Fibroblast of lung (primary cell): ENCODE results near the gene NRTN. TPM values are rescaled to one million over a fixed set of nuclear protein-coding genes. Genes with fewer than 3 reads are reported as not detected.

Experiments
- DNase-seq, 2 donors: peaks; one replicate each; pipeline versions ENCODE4 v3.0.0 to v3.0.0-alpha.2; 2010; ENCODE audit warnings: low read depth in 2 of 2
- H2AFZ ChIP-seq: 2 replicates; pipeline ENCODE4 v1.5.1; 2012; ENCODE audit warnings: low read length, control low read depth, inconsistent platforms
- H3K27ac ChIP-seq: 2 replicates; pipeline ENCODE4 v1.5.1; 2011; ENCODE audit warnings: low read length, control low read depth; ENCODE audit not compliant: insufficient read depth
- H3K27me3 ChIP-seq: 2 replicates; pipeline ENCODE4 v1.5.1; 2011; ENCODE audit warnings: mild to moderate bottlenecking, low read length; ENCODE audit not compliant: control insufficient read depth, insufficient read depth
- H3K36me3 ChIP-seq: 2 replicates; pipeline ENCODE4 v1.5.1; 2011; ENCODE audit warnings: low read length; ENCODE audit not compliant: control insufficient read depth, insufficient read depth
- H3K4me1 ChIP-seq: 2 replicates; pipeline ENCODE4 v1.5.1; 2011; ENCODE audit warnings: low read length; ENCODE audit not compliant: control insufficient read depth, insufficient read depth; ENCODE audit errors: extremely low read depth
- H3K4me2 ChIP-seq: 2 replicates; pipeline ENCODE4 v1.5.1; 2011; ENCODE audit warnings: low read length, control low read depth; ENCODE audit not compliant: insufficient read depth; ENCODE audit errors: extremely low read depth
- H3K4me3 ChIP-seq, 4 experiments: fragments of 200-600 bp in 1 of 4; sonication (generic) in 1 of 4; replicated peaks in 1 of 4; 2 replicates each; pipeline ENCODE4 v1.5.1; 2011 to 2016; ENCODE audit warnings: low read length in 4 of 4, low read depth in 3 of 4, mild to moderate bottlenecking in 3 of 4, control low read depth in 2 of 4, inconsistent platforms in 1 of 4, mixed read lengths in 1 of 4; ENCODE audit not compliant: insufficient read depth in 1 of 4; ENCODE audit errors: control extremely low read depth in 1 of 4
- H3K79me2 ChIP-seq: 2 replicates; pipeline ENCODE4 v1.5.1; 2012; ENCODE audit warnings: mild to moderate bottlenecking, low read length, inconsistent platforms; ENCODE audit not compliant: control insufficient read depth, insufficient read depth
- H3K9ac ChIP-seq: 2 replicates; pipeline ENCODE4 v1.5.1; 2011; ENCODE audit warnings: mild to moderate bottlenecking, low read length, control low read depth; ENCODE audit not compliant: insufficient read depth
- H3K9me3 ChIP-seq: 2 replicates; pipeline ENCODE4 v1.5.1; 2012; ENCODE audit warnings: low read depth, low read length; ENCODE audit not compliant: control insufficient read depth, insufficient read depth
- H4K20me1 ChIP-seq: 2 replicates; pipeline ENCODE4 v1.5.1; 2011; ENCODE audit warnings: low read length; ENCODE audit not compliant: control insufficient read depth, insufficient read depth; ENCODE audit errors: extremely low read depth
- EZH2 ChIP-seq: IDR thresholded peaks from 2 replicates; pipeline ENCODE4 v1.5.1; 2012; ENCODE audit warnings: low read length, control low read depth, mild to moderate bottlenecking; ENCODE audit errors: missing control alignments
- polyA plus RNA-seq, 2 donors: library from polyadenylated mRNA; depleted of rRNA in 1 of 2; stranded (reverse) in 1 of 2; unstranded in 1 of 2; fragments of >200 nt; gene quantifications; 2 replicates each; pipeline ENCODE4 v1.2.1, GENCODE V29; 2011 to 2012; ENCODE audit warnings: missing spikeins in 1 of 2
- total RNA-seq: library from RNA; depleted of rRNA; stranded (reverse); fragments of >200 nt; gene quantifications from 2 replicates; pipeline ENCODE4 v1.2.1, GENCODE V29; 2014
- TF ChIP-seq, protein P1 (sequence below), 2 donors: IDR thresholded peaks in 1 of 2; conservative IDR thresholded peaks in 1 of 2; 1 replicate in 1 of 2; 2 replicates in 1 of 2; pipeline ENCODE4 v1.5.1; 2011 to 2012; ENCODE audit warnings: low read length in 2 of 2, control low read depth in 1 of 2, inconsistent platforms in 1 of 2, low read depth in 1 of 2, mild to moderate bottlenecking in 1 of 2

The NRTN gene
- total and polyA plus RNA-seq, 2 donors (not counting 1 experiment from before 2014, with no cell fraction given), result 0.11 to 0.50 TPM

DNA sequence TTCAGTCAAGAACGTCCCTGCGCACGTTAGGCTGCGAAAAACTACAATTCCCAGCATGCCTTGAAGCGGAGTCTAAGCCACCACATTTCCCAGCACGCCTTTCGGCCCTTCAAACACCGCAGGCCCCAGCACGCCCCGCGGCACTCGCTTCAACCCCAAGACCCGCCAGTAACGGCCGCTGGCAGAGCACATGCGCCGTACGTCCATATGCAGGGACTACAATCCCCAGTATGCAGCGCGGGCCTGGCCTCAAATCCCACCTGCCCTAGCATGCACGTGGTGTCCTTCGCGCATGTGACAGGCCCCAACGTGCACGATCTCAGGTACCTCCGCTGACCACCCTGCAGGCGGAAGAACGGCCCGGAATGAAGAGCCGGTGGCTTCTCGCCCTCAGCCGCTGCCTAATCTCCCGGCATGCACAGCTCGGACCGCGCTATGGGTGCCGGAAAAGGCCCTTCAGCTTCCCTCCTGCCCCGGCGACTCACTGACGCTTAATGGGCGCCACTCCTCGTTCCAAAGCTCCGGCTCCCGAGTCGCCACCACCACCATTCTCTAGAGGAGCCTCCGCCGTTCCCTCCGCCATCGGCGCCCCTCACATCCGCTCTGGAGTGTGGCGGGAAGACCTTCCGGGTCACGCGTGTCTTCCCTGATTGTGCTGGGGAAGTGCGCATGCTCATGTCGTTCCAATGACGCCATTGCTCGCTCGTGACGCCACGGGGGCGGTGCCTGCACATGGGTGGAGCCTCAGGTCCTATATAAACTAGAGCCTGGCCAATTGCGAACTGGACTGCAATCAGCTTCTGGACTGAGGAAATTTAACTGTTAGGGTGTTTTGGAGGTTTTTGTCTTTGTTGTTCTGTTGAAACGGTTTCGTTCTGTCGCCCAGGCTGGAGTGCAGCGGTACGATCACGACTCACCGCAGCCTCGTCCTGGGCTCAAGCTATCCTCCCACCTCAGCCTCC, 14.0 kb upstream of the NRTN start, which contains the start of gene DUS3L:
Gene DUS3L (minus strand): TSS at position 605 of the 962 bp plus-strand sequence. CDS start 22 bp downstream, at position 583.
- DNase-seq, result peak; percentile 98 to 99
- Histone ChIP-seq H3K79me2 (peaks cover 6% of the 10 kb centered on the region), H4K20me1 (no peaks in the 10 kb centered on the region), H3K9me3 (no peaks in the 10 kb centered on the region), H3K4me2 (peak within 1 kb of the TSS; percentile 98), H3K9ac (peak within 1 kb of the TSS; percentile 91), H3K4me1 (peaks cover 4% of the 10 kb centered on the region), H3K36me3 (peaks cover 31% of the 10 kb centered on the region), H3K27me3 (no peaks in the 10 kb centered on the region), H3K4me3 (peak within 1 kb of the TSS; percentile 68 to 86 (median 72)), H3K27ac (peak within 1 kb of the TSS; percentile 97), H2AFZ (peak within 1 kb of the TSS; percentile 76)
- TF ChIP-seq EZH2, result no peak
- TF ChIP-seq, protein P1, sequence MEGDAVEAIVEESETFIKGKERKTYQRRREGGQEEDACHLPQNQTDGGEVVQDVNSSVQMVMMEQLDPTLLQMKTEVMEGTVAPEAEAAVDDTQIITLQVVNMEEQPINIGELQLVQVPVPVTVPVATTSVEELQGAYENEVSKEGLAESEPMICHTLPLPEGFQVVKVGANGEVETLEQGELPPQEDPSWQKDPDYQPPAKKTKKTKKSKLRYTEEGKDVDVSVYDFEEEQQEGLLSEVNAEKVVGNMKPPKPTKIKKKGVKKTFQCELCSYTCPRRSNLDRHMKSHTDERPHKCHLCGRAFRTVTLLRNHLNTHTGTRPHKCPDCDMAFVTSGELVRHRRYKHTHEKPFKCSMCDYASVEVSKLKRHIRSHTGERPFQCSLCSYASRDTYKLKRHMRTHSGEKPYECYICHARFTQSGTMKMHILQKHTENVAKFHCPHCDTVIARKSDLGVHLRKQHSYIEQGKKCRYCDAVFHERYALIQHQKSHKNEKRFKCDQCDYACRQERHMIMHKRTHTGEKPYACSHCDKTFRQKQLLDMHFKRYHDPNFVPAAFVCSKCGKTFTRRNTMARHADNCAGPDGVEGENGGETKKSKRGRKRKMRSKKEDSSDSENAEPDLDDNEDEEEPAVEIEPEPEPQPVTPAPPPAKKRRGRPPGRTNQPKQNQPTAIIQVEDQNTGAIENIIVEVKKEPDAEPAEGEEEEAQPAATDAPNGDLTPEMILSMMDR (conservative IDR thresholded peaks at IDR 0.05 in 1 of 2, IDR thresholded peaks at IDR 0.05 in 1 of 2; ENCODE audit: low read depth in 1 of 2, low read length in 2 of 2), result no peak

DNA sequence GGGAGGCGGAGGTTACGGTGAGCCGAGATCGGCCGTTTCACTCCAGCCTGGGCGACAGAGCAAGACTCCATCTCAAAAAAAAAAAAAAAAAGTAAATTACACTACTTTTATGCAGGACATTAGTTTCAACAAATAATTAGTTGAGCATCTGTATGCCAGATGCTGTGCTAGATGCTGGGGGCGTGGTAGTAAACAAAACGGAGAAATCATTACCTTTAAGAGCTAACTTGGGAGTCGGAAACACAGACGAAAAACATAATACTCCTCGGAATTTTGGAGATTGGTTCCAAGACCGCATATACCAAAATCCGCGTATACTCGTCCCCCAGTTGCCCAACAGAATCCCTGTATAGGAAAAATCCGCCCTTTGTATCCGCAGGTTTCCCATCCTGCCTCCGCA, 12.6 kb upstream of the NRTN start:
- TF ChIP-seq, protein P1 (conservative IDR thresholded peaks at IDR 0.05 in 1 of 2, IDR thresholded peaks at IDR 0.05 in 1 of 2; ENCODE audit: low read depth in 1 of 2, low read length in 2 of 2), result no peak
- TF ChIP-seq EZH2, result no peak
- no peak for DNase-seq

DNA sequence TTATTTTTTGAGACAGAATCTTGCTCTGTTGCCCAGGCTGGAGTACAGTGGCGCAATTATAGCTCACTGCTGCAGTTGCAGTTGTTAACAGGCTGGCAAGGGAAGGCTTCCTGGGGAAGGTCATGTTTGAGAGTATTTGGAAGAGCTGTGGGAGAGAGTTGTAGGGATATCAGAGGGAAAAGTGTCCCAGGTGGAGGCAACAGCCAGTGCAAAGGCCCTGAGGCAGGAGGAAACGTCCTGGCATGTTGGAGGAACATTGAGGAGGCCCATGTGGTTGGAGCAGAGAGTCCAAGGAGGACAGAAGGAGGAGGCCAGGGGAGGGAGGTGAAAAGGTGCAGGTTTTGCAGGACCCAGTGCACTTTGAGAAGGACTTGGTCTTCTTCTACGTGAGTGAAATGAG, 11.7 kb upstream of the NRTN start:
- H3K4me3 ChIP-seq, result no peak overlapping the region
- TF ChIP-seq, protein P1 (conservative IDR thresholded peaks at IDR 0.05 in 1 of 2, IDR thresholded peaks at IDR 0.05 in 1 of 2; ENCODE audit: low read depth in 1 of 2, low read length in 2 of 2), result no peak
- no peak for TF ChIP-seq EZH2
- DNase-seq, result no peak
- peaks cover 6% of the 10 kb centered on the region for H3K79me2 ChIP-seq
- H3K4me2 ChIP-seq, result no peak overlapping the region
- no peak overlapping the region for H3K27ac ChIP-seq
- no peaks in the 10 kb centered on the region for H3K9me3 ChIP-seq
- no peaks in the 10 kb centered on the region for H4K20me1 ChIP-seq
- no peak overlapping the region for H3K9ac ChIP-seq
- H3K4me1 ChIP-seq, result peaks cover 4% of the 10 kb centered on the region
- peaks cover 14% of the 10 kb centered on the region for H3K36me3 ChIP-seq
- no peaks in the 10 kb centered on the region for H3K27me3 ChIP-seq
- no peak overlapping the region for H2AFZ ChIP-seq

More for the DNA sequence above, 12.6 kb upstream of the NRTN start:
- Histone ChIP-seq H3K9me3 (no peaks in the 10 kb centered on the region), H3K4me3 (no peak overlapping the region), H3K4me1 (peaks cover 4% of the 10 kb centered on the region), H3K9ac (no peak overlapping the region), H3K27ac (no peak overlapping the region), H4K20me1 (no peaks in the 10 kb centered on the region), H3K79me2 (peaks cover 6% of the 10 kb centered on the region), H2AFZ (no peak overlapping the region), H3K4me2 (no peak overlapping the region), H3K36me3 (peaks cover 22% of the 10 kb centered on the region), H3K27me3 (no peaks in the 10 kb centered on the region)
